HL-60 (cell line): ENCODE results near the gene CBX5.
"Not testable (repeated sequence)": the region's sequence is repeated elsewhere in the genome, so short reads cannot be mapped to it uniquely, and the experiment has no call there.

Source experiments
- DNase-seq, 2 experiments: peaks; one replicate each; pipeline ENCODE4 v3.0.0-alpha.2; 2010 to 2020; ENCODE audit warnings: low read depth in 1 of 2, low spot score in 1 of 2
- H3K27ac ChIP-seq: fragments of 250-450 bp; sonication (Bioruptor Pico); replicated peaks from 2 replicates; pipeline ENCODE4 v1.5.1; 2020; ENCODE audit warnings: mild to moderate bottlenecking, moderate library complexity
- H3K27me3 ChIP-seq: fragments of 250-450 bp; sonication (Bioruptor Pico); 2 replicates; pipeline ENCODE4 v1.5.1; 2021; ENCODE audit warnings: mild to moderate bottlenecking, moderate library complexity; ENCODE audit not compliant: insufficient read depth, poor library complexity, severe bottlenecking
- H3K4me3 ChIP-seq: replicated peaks from 2 replicates; pipeline ENCODE4 v1.5.1; 2011; ENCODE audit warnings: mild to moderate bottlenecking, control low read depth, low read length; ENCODE audit not compliant: insufficient read depth
- GABPA ChIP-seq: IDR thresholded peaks from 2 replicates; pipeline ENCODE4 v1.6.1; 2012; ENCODE audit warnings: low read depth
- POLR2AphosphoS5 ChIP-seq: IDR thresholded peaks from 2 replicates; pipeline ENCODE4 v1.6.1; 2012; ENCODE audit warnings: low read depth
- SPI1 ChIP-seq: IDR thresholded peaks from 2 replicates; pipeline ENCODE4 v1.6.1; 2012; ENCODE audit warnings: low read depth, mild to moderate bottlenecking, borderline replicate concordance
- TF ChIP-seq, protein P1 (sequence below): IDR thresholded peaks from 2 replicates; pipeline ENCODE4 v1.6.1; 2012; ENCODE audit warnings: low read depth; ENCODE audit not compliant: insufficient replicate concordance
- TF ChIP-seq, protein P2 (sequence below): IDR thresholded peaks from one replicate; pipeline ENCODE4 v1.5.1; 2011; ENCODE audit warnings: low read length, control low read depth, inconsistent platforms; ENCODE audit not compliant: insufficient read depth

The CBX5 gene

DNA sequence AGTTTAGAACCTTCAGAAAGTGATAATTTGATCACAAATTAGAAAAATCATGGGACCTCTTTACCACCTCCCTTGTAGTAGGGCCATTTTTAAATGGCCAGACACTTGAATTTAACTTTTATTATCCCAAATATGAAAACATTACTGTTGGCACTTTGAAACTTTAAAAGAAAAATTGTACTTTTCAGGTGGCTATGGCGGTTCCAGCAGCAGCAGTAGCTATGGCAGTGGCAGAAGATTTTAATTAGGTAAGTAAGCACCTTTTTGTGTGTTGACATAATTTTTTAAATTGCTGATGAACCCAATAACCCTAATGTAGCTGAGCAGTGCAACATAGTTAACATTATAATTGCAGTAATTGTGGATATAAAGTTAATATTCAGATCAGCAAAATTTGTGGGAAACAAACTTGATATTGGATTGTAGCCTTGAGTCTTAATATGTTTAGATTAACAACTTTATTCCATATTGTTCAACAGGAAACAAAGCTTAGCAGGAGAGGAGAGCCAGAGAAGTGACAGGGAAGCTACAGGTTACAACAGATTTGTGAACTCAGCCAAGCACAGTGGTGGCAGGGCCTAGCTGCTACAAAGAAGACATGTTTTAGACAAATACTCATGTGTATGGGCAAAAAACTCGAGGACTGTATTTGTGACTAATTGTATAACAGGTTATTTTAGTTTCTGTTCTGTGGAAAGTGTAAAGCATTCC, 4.3 kb upstream of the CBX5 start:
- Histone ChIP-seq H3K27ac (peak overlapping the region; percentile 99), H3K4me3 (peak overlapping the region; percentile 71)

DNA sequence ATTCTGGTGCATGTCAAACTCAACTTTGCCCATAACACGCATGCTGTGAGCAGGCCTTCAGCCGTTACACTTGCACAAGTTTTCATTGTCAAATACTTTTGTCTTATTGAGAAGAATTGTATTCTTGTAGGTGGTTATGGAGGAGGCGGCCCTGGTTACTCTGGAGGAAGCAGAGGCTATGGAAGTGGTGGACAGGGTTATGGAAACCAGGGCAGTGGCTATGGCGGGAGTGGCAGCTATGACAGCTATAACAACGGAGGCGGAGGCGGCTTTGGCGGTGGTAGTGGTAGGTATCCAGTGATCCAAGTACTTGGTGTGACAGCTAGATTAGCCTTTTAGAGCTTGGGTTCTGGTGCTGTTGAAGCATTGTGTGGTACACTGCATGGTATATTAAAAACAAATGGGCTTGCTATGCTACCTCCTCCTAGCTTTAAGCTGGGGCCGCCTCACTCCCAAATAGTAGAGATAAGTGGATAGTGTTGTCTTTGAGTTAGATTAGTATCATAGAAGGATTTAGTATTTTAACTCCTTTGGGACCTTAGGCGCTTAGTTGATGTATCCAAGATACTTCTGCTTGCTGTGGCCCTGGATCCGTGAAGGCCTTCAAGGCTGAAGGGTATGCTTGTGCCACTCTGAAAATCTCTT, 3.1 kb upstream of the CBX5 start:
- H3K27ac ChIP-seq = peak overlapping the region; percentile 99
- peak in 1 of 2 experiments; percentile 31 for DNase-seq

More for the DNA sequence above, 4.3 kb upstream of the CBX5 start:
- DNase-seq, H3K27me3 ChIP-seq: not testable (repeated sequence)

DNA sequence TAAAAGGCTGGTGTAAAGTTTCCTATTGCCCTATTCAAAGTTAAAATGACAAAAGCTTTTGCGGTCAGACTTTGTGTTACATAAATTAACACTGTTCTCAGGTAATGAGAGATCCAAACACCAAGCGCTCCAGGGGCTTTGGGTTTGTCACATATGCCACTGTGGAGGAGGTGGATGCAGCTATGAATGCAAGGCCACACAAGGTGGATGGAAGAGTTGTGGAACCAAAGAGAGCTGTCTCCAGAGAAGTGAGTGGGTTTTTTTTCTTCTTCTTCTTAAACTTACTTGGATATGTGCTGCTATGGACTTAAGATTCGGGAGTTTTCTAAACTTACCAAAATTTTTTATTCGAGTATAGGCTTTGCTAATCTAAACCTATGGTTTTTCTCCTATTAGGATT, 1.8 kb upstream of the CBX5 start:
- Histone ChIP-seq H3K27ac (peak overlapping the region; percentile 99), H3K4me3 (peak overlapping the region; percentile 71)
- not testable (repeated sequence) for DNase-seq, H3K27me3 ChIP-seq

More for the DNA sequence above, 3.1 kb upstream of the CBX5 start:
- TF ChIP-seq GABPA = no peak
- TF ChIP-seq POLR2AphosphoS5 = peak; percentile 49; the same call in 1 of the 2 replicates
- H3K27me3 ChIP-seq = no peaks in the 10 kb centered on the region
- peak overlapping the region; percentile 71 for H3K4me3 ChIP-seq

DNA sequence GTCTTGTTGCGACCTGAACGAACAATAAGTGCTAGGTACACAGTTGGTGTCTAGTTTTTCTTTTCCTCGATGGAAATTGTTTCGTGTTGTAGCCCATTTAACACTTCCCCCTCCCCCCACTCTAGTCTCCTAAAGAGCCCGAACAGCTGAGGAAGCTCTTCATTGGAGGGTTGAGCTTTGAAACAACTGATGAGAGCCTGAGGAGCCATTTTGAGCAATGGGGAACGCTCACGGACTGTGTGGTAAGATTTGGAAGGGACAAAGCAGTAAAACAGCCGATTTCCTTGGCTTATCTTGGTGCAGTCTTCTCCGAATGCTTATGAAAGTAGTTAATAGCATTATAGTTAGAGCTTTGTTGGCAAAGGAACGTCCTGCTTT, 1.3 kb upstream of the CBX5 start:
- H3K27me3 ChIP-seq, DNase-seq: not testable (repeated sequence)
- peak overlapping the region; percentile 71 for H3K4me3 ChIP-seq

DNA sequence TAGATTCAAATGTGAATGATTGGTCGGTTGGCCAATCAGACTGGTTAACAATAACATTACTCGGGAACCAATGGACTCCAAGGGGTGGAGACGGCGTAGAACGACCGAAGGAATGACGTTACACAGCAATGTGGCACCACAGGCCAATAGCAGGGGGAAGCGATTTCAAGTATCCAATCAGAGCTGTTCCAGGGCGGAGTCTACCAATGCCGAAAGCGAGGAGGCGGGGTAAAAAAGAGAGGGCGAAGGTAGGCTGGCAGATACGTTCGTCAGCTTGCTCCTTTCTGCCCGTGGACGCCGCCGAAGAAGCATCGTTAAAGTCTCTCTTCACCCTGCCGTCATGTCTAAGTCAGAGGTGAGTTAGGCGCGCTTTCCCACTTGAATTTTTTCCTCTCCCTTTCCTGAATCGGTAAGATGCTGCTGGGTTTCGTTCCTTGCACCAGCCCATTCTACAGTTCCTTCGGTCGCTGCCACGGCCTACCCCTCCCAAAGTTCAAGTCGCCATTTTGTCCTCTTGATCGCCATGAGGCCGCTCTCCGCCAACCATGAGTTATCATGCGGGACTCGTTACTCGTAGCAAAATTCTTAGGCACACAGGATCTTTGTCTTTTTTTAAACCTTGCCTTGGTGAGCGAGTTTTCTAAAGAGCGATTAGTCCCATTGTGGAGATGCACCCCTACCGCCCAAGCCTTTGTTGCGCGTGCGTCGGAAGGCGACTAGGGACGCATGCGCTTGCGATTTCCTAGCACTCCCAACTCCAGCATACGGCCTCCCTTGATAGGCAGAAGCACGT, 742 bp upstream of the CBX5 start, which contains the start of gene HNRNPA1:
Gene HNRNPA1, plus strand, starts transcription at position 259 of the 793 bp plus-strand sequence. Its CDS starts 82 bp downstream, at position 341.
- peak within 1 kb of the TSS; percentile 99 for H3K27ac ChIP-seq

More for the DNA sequence above, 1.3 kb upstream of the CBX5 start:
- peak overlapping the region; percentile 99 for H3K27ac ChIP-seq

DNA sequence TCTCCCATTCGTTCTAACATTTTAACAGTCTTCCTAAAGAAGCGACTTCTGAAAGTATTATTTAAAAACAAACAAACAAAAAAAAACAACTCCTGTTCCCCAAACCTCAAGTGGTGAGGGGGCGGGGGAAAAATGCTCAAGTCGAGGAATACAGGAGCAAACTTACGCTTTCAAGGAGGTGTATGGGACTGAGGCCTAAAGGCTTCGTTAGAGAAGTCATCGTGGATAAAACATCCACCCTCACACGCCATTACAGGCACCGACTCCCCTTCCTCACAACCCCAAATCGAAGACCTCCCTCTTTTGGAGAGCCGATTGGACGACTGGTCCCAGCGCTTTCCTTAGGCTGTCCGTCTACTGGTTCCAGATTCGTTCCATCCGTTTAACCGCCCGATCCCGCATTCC, 693 bp downstream of the CBX5 start:
- Histone ChIP-seq H3K4me3 (peak overlapping the region; percentile 74), H3K27me3 (no peaks in the 10 kb centered on the region), H3K27ac (peak overlapping the region; percentile 99)
- no peak for DNase-seq
- TF ChIP-seq, protein P1, sequence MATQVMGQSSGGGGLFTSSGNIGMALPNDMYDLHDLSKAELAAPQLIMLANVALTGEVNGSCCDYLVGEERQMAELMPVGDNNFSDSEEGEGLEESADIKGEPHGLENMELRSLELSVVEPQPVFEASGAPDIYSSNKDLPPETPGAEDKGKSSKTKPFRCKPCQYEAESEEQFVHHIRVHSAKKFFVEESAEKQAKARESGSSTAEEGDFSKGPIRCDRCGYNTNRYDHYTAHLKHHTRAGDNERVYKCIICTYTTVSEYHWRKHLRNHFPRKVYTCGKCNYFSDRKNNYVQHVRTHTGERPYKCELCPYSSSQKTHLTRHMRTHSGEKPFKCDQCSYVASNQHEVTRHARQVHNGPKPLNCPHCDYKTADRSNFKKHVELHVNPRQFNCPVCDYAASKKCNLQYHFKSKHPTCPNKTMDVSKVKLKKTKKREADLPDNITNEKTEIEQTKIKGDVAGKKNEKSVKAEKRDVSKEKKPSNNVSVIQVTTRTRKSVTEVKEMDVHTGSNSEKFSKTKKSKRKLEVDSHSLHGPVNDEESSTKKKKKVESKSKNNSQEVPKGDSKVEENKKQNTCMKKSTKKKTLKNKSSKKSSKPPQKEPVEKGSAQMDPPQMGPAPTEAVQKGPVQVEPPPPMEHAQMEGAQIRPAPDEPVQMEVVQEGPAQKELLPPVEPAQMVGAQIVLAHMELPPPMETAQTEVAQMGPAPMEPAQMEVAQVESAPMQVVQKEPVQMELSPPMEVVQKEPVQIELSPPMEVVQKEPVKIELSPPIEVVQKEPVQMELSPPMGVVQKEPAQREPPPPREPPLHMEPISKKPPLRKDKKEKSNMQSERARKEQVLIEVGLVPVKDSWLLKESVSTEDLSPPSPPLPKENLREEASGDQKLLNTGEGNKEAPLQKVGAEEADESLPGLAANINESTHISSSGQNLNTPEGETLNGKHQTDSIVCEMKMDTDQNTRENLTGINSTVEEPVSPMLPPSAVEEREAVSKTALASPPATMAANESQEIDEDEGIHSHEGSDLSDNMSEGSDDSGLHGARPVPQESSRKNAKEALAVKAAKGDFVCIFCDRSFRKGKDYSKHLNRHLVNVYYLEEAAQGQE = no peak
- TF ChIP-seq GABPA (no peak), POLR2AphosphoS5 (no peak), SPI1 (no peak)
- TF ChIP-seq, protein P2, sequence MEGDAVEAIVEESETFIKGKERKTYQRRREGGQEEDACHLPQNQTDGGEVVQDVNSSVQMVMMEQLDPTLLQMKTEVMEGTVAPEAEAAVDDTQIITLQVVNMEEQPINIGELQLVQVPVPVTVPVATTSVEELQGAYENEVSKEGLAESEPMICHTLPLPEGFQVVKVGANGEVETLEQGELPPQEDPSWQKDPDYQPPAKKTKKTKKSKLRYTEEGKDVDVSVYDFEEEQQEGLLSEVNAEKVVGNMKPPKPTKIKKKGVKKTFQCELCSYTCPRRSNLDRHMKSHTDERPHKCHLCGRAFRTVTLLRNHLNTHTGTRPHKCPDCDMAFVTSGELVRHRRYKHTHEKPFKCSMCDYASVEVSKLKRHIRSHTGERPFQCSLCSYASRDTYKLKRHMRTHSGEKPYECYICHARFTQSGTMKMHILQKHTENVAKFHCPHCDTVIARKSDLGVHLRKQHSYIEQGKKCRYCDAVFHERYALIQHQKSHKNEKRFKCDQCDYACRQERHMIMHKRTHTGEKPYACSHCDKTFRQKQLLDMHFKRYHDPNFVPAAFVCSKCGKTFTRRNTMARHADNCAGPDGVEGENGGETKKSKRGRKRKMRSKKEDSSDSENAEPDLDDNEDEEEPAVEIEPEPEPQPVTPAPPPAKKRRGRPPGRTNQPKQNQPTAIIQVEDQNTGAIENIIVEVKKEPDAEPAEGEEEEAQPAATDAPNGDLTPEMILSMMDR = no peak

More for the DNA sequence above, 742 bp upstream of the CBX5 start, which contains the start of gene HNRNPA1:
- DNase-seq = peak; percentile 100
- Histone ChIP-seq H3K4me3 (peak within 1 kb of the TSS; percentile 74), H3K27me3 (no peaks in the 10 kb centered on the region)
- TF ChIP-seq SPI1 = no peak
- TF ChIP-seq POLR2AphosphoS5 = peak; percentile 96
- TF ChIP-seq, protein P1 = peak; percentile 82
- TF ChIP-seq, protein P2 = no peak
- no peak for TF ChIP-seq GABPA
